ENCODE results near the gene LRRC9. TPM values are rescaled to one million over a fixed set of nuclear protein-coding genes. Genes with fewer than 3 reads are reported as not detected.
A peak's percentile ranks its signal among the peaks of the same experiment; 100 is the strongest.

Gene LRRC9
- total and polyA plus RNA-seq, 5 donors from 2014 or later, result not detected

GRCh38 chr14:59900556-59900955, 19.4 kb upstream of the LRRC9 start:
- no peak overlapping the region for H3K4me3 Mint-ChIP-seq
- H3K9me3 ChIP-seq (ENCODE audit: control insufficient read depth in 2 of 2, low read length in 2 of 2), result no peaks in the 10 kb centered on the region
- H3K4me1 ChIP-seq (ENCODE audit: control insufficient read depth, insufficient read depth, low read length, poor library complexity, severe bottlenecking), result no peaks in the 10 kb centered on the region
- no peak overlapping the region for H3K4me3 ChIP-seq (ENCODE audit: low read depth, low read length)
- no peak overlapping the region for H3K27ac Mint-ChIP-seq
- no peak for DNase-seq
- no peak for ATAC-seq (ENCODE audit: low read depth in 2 of 2)
- no peaks in the 10 kb centered on the region for H3K4me1 Mint-ChIP-seq
- peaks cover 0 to 1% (median 0%) of the 10 kb centered on the region in 7 donors for H3K9me3 Mint-ChIP-seq
- H3K27me3 Mint-ChIP-seq, result no peaks in the 10 kb centered on the region
- peaks cover 3% of the 10 kb centered on the region for H3K27me3 ChIP-seq (ENCODE audit: control insufficient read depth, insufficient read depth, low read length)
- no peak overlapping the region for H3K27ac ChIP-seq (ENCODE audit: insufficient read depth, low read length, poor library complexity, severe bottlenecking)
- H3K36me3 Mint-ChIP-seq, result no peaks in the 10 kb centered on the region
- no peaks in the 10 kb centered on the region for H3K36me3 ChIP-seq (ENCODE audit: control insufficient read depth, insufficient read depth, low read length)

GRCh38 chr14:59904184-59904583, 15.8 kb upstream of the LRRC9 start:
- Histone ChIP-seq H3K36me3 (ENCODE audit: control insufficient read depth, insufficient read depth, low read length) (no peaks in the 10 kb centered on the region), H3K9me3 (ENCODE audit: control insufficient read depth in 2 of 2, low read length in 2 of 2) (no peaks in the 10 kb centered on the region), H3K4me1 (ENCODE audit: control insufficient read depth, insufficient read depth, low read length, poor library complexity, severe bottlenecking) (no peaks in the 10 kb centered on the region), H3K4me3 (ENCODE audit: low read depth, low read length) (no peak overlapping the region), H3K27ac (ENCODE audit: insufficient read depth, low read length, poor library complexity, severe bottlenecking) (no peak overlapping the region), H3K27me3 (ENCODE audit: control insufficient read depth, insufficient read depth, low read length) (no peaks in the 10 kb centered on the region)
- Mint-ChIP-seq H3K27ac (no peak overlapping the region), H3K4me3 (no peak overlapping the region), H3K27me3 (no peaks in the 10 kb centered on the region), H3K36me3 (no peaks in the 10 kb centered on the region), H3K9me3 (peaks cover 0 to 1% (median 0%) of the 10 kb centered on the region in 7 donors), H3K4me1 (no peaks in the 10 kb centered on the region)
- ATAC-seq (ENCODE audit: low read depth in 2 of 2), result no peak
- no peak for DNase-seq

DNA sequence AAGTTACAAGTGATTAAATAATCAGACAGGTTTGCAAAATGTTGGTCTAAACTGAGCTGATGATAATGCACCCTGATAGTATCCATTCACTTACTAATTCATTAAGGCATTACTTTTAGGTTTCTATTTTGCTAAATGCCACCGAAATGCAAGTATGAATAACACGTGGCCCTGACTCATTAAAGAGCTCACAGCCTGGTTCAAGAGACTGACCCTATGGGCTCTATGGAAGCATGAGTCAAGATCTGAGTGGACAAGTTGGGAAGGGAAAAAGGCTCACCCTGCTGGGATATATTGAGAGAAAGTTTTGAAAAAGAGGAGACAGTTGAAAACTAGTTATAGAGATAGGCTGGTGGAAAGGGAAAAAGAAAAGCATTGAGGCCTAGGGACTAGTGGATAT, 14.8 kb upstream of the LRRC9 start:
- DNase-seq (no peak), ATAC-seq (ENCODE audit: low read depth in 2 of 2) (no peak)
- H3K4me1 ChIP-seq (ENCODE audit: control insufficient read depth, insufficient read depth, low read length, poor library complexity, severe bottlenecking), result no peaks in the 10 kb centered on the region
- no peaks in the 10 kb centered on the region for H3K36me3 ChIP-seq (ENCODE audit: control insufficient read depth, insufficient read depth, low read length)
- no peak overlapping the region for H3K4me3 ChIP-seq (ENCODE audit: low read depth, low read length)
- Mint-ChIP-seq H3K36me3 (no peaks in the 10 kb centered on the region), H3K9me3 (peaks cover 0 to 1% (median 0%) of the 10 kb centered on the region in 7 donors), H3K27me3 (no peaks in the 10 kb centered on the region), H3K4me3 (no peak overlapping the region), H3K27ac (no peak overlapping the region), H3K4me1 (no peaks in the 10 kb centered on the region)
- H3K9me3 ChIP-seq (ENCODE audit: control insufficient read depth in 2 of 2, low read length in 2 of 2), result no peaks in the 10 kb centered on the region
- no peak overlapping the region for H3K27ac ChIP-seq (ENCODE audit: insufficient read depth, low read length, poor library complexity, severe bottlenecking)
- no peaks in the 10 kb centered on the region for H3K27me3 ChIP-seq (ENCODE audit: control insufficient read depth, insufficient read depth, low read length)

GRCh38 chr14:59912443-59912842, 7.5 kb upstream of the LRRC9 start:
- no peak overlapping the region for H3K4me3 Mint-ChIP-seq
- no peak for DNase-seq
- no peaks in the 10 kb centered on the region for H3K4me1 Mint-ChIP-seq
- H3K9me3 ChIP-seq (ENCODE audit: control insufficient read depth in 2 of 2, low read length in 2 of 2), result no peaks in the 10 kb centered on the region
- H3K27me3 ChIP-seq (ENCODE audit: control insufficient read depth, insufficient read depth, low read length), result peaks cover 6% of the 10 kb centered on the region
- no peak overlapping the region for H3K27ac Mint-ChIP-seq
- peaks cover 0 to 7% (median 0%) of the 10 kb centered on the region in 7 donors for H3K9me3 Mint-ChIP-seq
- H3K27me3 Mint-ChIP-seq, result peaks cover 24% of the 10 kb centered on the region
- H3K4me1 ChIP-seq (ENCODE audit: control insufficient read depth, insufficient read depth, low read length, poor library complexity, severe bottlenecking), result no peaks in the 10 kb centered on the region
- no peak for ATAC-seq (ENCODE audit: low read depth in 2 of 2)
- no peak overlapping the region for H3K4me3 ChIP-seq (ENCODE audit: low read depth, low read length)
- H3K36me3 Mint-ChIP-seq, result no peaks in the 10 kb centered on the region
- no peaks in the 10 kb centered on the region for H3K36me3 ChIP-seq (ENCODE audit: control insufficient read depth, insufficient read depth, low read length)
- no peak overlapping the region for H3K27ac ChIP-seq (ENCODE audit: insufficient read depth, low read length, poor library complexity, severe bottlenecking)

GRCh38 chr14:59913187-59913586, 6.8 kb upstream of the LRRC9 start:
- Mint-ChIP-seq H3K27me3 (peaks cover 25% of the 10 kb centered on the region), H3K36me3 (no peaks in the 10 kb centered on the region), H3K9me3 (peaks cover 0 to 7% (median 0%) of the 10 kb centered on the region in 7 donors), H3K4me3 (no peak overlapping the region), H3K4me1 (no peaks in the 10 kb centered on the region), H3K27ac (no peak overlapping the region)
- no peak overlapping the region for H3K27ac ChIP-seq (ENCODE audit: insufficient read depth, low read length, poor library complexity, severe bottlenecking)
- H3K9me3 ChIP-seq (ENCODE audit: control insufficient read depth in 2 of 2, low read length in 2 of 2), result no peaks in the 10 kb centered on the region
- DNase-seq (no peak), ATAC-seq (ENCODE audit: low read depth in 2 of 2) (no peak)
- H3K4me1 ChIP-seq (ENCODE audit: control insufficient read depth, insufficient read depth, low read length, poor library complexity, severe bottlenecking), result no peaks in the 10 kb centered on the region
- H3K4me3 ChIP-seq (ENCODE audit: low read depth, low read length), result no peak overlapping the region
- H3K27me3 ChIP-seq (ENCODE audit: control insufficient read depth, insufficient read depth, low read length), result peaks cover 6% of the 10 kb centered on the region
- no peaks in the 10 kb centered on the region for H3K36me3 ChIP-seq (ENCODE audit: control insufficient read depth, insufficient read depth, low read length)

GRCh38 chr14:59918824-59919569, 947 bp upstream of the LRRC9 start:
- Histone ChIP-seq H3K4me3 (ENCODE audit: low read depth, low read length) (peak overlapping the region; percentile 43), H3K27me3 (ENCODE audit: control insufficient read depth, insufficient read depth, low read length) (peaks cover 21% of the 10 kb centered on the region), H3K27ac (ENCODE audit: insufficient read depth, low read length, poor library complexity, severe bottlenecking) (no peak overlapping the region), H3K36me3 (ENCODE audit: control insufficient read depth, insufficient read depth, low read length) (no peaks in the 10 kb centered on the region), H3K4me1 (ENCODE audit: control insufficient read depth, insufficient read depth, low read length, poor library complexity, severe bottlenecking) (peaks cover 7% of the 10 kb centered on the region), H3K9me3 (ENCODE audit: control insufficient read depth in 2 of 2, low read length in 2 of 2) (no peaks in the 10 kb centered on the region)
- H3K36me3 Mint-ChIP-seq, result no peaks in the 10 kb centered on the region
- H3K4me1 Mint-ChIP-seq, result peaks cover 0 to 6% (median 1%) of the 10 kb centered on the region in 4 donors
- DNase-seq (peak in 1 of 3 donors; percentile 5), ATAC-seq (ENCODE audit: low read depth in 2 of 2) (no peak)
- peak overlapping the region in 2 of 4 donors; percentile 69 to 76 for H3K4me3 Mint-ChIP-seq
- peaks cover 0 to 8% (median 0%) of the 10 kb centered on the region in 7 donors for H3K9me3 Mint-ChIP-seq
- H3K27ac Mint-ChIP-seq, result no peak overlapping the region
- peaks cover 47% of the 10 kb centered on the region for H3K27me3 Mint-ChIP-seq

- peaks cover 0 to 6% (median 1%) of the 10 kb centered on the region in 4 donors for H3K4me1 Mint-ChIP-seq
- DNase-seq (no peak), ATAC-seq (ENCODE audit: low read depth in 2 of 2) (no peak)
- no peaks in the 10 kb centered on the region for H3K36me3 Mint-ChIP-seq
- H3K9me3 Mint-ChIP-seq, result peaks cover 0 to 7% (median 0%) of the 10 kb centered on the region in 7 donors
- Histone ChIP-seq H3K27ac (ENCODE audit: insufficient read depth, low read length, poor library complexity, severe bottlenecking) (no peak overlapping the region), H3K4me1 (ENCODE audit: control insufficient read depth, insufficient read depth, low read length, poor library complexity, severe bottlenecking) (peaks cover 7% of the 10 kb centered on the region), H3K27me3 (ENCODE audit: control insufficient read depth, insufficient read depth, low read length) (peaks cover 21% of the 10 kb centered on the region), H3K9me3 (ENCODE audit: control insufficient read depth in 2 of 2, low read length in 2 of 2) (no peaks in the 10 kb centered on the region), H3K36me3 (ENCODE audit: control insufficient read depth, insufficient read depth, low read length) (no peaks in the 10 kb centered on the region), H3K4me3 (ENCODE audit: low read depth, low read length) (no peak overlapping the region)
- no peak overlapping the region for H3K27ac Mint-ChIP-seq
- peak overlapping the region in 2 of 4 donors; percentile 16 to 61 for H3K4me3 Mint-ChIP-seq
- H3K27me3 Mint-ChIP-seq, result peaks cover 50% of the 10 kb centered on the region
Measured at GRCh38 chr14:59920378-59920683, 387 bp downstream of the LRRC9 start.

DNA sequence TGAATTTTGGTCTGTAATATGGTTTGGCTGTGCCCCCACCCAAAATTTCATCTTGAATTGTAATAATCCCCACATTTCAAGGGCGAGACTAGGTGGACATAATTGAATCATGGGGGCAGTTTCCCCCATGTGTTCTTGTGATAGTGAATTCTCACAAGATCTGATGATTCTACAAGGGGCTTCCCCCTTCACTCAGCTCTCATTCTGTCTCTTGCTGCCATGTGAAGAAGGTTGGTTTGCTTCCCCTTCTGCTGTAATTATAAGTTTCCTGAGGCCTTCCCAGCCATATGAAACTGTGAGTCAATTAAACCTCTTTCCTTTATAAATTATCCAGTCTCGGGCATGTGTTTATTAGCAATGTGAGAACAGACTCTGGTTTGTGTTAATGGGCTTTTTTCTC, 5.9 kb downstream of the LRRC9 start:
- Mint-ChIP-seq H3K9me3 (peaks cover 0 to 5% (median 0%) of the 10 kb centered on the region in 7 donors), H3K4me1 (no peaks in the 10 kb centered on the region), H3K4me3 (no peak overlapping the region), H3K27me3 (peaks cover 24% of the 10 kb centered on the region), H3K36me3 (no peaks in the 10 kb centered on the region), H3K27ac (no peak overlapping the region)
- H3K27ac ChIP-seq (ENCODE audit: insufficient read depth, low read length, poor library complexity, severe bottlenecking), result no peak overlapping the region
- H3K9me3 ChIP-seq (ENCODE audit: control insufficient read depth in 2 of 2, low read length in 2 of 2), result no peaks in the 10 kb centered on the region
- H3K27me3 ChIP-seq (ENCODE audit: control insufficient read depth, insufficient read depth, low read length), result peaks cover 3% of the 10 kb centered on the region
- H3K36me3 ChIP-seq (ENCODE audit: control insufficient read depth, insufficient read depth, low read length), result no peaks in the 10 kb centered on the region
- H3K4me1 ChIP-seq (ENCODE audit: control insufficient read depth, insufficient read depth, low read length, poor library complexity, severe bottlenecking), result no peaks in the 10 kb centered on the region
- no peak overlapping the region for H3K4me3 ChIP-seq (ENCODE audit: low read depth, low read length)
- no peak for DNase-seq
- no peak for ATAC-seq (ENCODE audit: low read depth in 2 of 2)
